Gastrocnemius medialis (tissue), 4 donors: ENCODE data around the gene PKNOX2.

Experiments used
- POLR2A ChIP-seq, 2 donors: fragments of 450-650 bp; IDR thresholded peaks; one replicate each; pipeline ENCODE4 v1.6.1; 2017; ENCODE audit warnings: antibody characterized with exemption in 2 of 2, mild to moderate bottlenecking in 2 of 2, moderate library complexity in 2 of 2
- TF ChIP-seq, protein P1 (sequence below), 5 experiments: fragments of 450-650 bp in 3 of 5; fragments of 200-600 bp in 2 of 5; sonication (generic) in 2 of 5; IDR thresholded peaks in 4 of 5; conservative IDR thresholded peaks in 1 of 5; 1 replicate in 4 of 5; 2 replicates in 1 of 5; pipeline ENCODE4 v1.5.1; 2016 to 2019; ENCODE audit warnings: antibody characterized with exemption in 5 of 5, mild to moderate bottlenecking in 3 of 5, moderate library complexity in 3 of 5

- TF ChIP-seq, protein P1, sequence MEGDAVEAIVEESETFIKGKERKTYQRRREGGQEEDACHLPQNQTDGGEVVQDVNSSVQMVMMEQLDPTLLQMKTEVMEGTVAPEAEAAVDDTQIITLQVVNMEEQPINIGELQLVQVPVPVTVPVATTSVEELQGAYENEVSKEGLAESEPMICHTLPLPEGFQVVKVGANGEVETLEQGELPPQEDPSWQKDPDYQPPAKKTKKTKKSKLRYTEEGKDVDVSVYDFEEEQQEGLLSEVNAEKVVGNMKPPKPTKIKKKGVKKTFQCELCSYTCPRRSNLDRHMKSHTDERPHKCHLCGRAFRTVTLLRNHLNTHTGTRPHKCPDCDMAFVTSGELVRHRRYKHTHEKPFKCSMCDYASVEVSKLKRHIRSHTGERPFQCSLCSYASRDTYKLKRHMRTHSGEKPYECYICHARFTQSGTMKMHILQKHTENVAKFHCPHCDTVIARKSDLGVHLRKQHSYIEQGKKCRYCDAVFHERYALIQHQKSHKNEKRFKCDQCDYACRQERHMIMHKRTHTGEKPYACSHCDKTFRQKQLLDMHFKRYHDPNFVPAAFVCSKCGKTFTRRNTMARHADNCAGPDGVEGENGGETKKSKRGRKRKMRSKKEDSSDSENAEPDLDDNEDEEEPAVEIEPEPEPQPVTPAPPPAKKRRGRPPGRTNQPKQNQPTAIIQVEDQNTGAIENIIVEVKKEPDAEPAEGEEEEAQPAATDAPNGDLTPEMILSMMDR (IDR thresholded peaks at IDR 0.05 in 4 of 5, conservative IDR thresholded peaks at IDR 0.05 in 1 of 5) = no peak
- TF ChIP-seq POLR2A (IDR thresholded peaks at IDR 0.05) = no peak
These were observed 195.5 kb downstream of the PKNOX2 start for GRCh38 chr11:125360066-125360465.
